Panc1 (cell line): ENCODE results near the gene XKR7. TPM values are rescaled to one million over a fixed set of nuclear protein-coding genes. Genes with fewer than 3 reads are reported as not detected.
A peak's percentile ranks its signal among the peaks of the same experiment; 100 is the strongest.

Experiments
- ATAC-seq: fragments of 200-7000 bp; cut with Tn5 transposase; 2 replicates; pipeline ENCODE4 v1.9.1; 2020; ENCODE audit warnings: mild to moderate bottlenecking, moderate library complexity
- BruUV-seq: library from RNA; stranded (reverse); fragments of 400-500 nt; replicated peaks from 2 replicates; lab custom pipeline; 2021; lab: Mats Ljungman, UMichigan
- CTCF ChIA-PET: fragments of 300-600 bp; sonication (Branson Sonifier 250); formaldehyde crosslinking; loops from one replicate; lab custom pipeline; 2022; ENCODE audit warnings: antibody characterized with exemption; lab: Charles Lee
- POLR2A ChIA-PET: fragments of 300-600 bp; sonication (Branson Sonifier 250); formaldehyde crosslinking; loops from one replicate; lab custom pipeline; 2022; ENCODE audit warnings: antibody characterized with exemption; lab: Charles Lee
- DNase-seq: peaks from one replicate; pipeline ENCODE4 v3.0.0-alpha.2; 2010; ENCODE audit warnings: low read depth, low spot score
- H3K27ac ChIP-seq: 2 replicates; pipeline ENCODE4 v1.5.1; 2011; ENCODE audit warnings: mild to moderate bottlenecking, low read length, inconsistent platforms
- H3K27me3 ChIP-seq: fragments of 200-500 bp; sonication (Bioruptor generic); 2 replicates; pipeline ENCODE4 v1.6.0; 2014; ENCODE audit warnings: low read length, inconsistent platforms; ENCODE audit not compliant: control insufficient read depth, insufficient read depth
- H3K36me3 ChIP-seq: fragments of 200-500 bp; sonication (Bioruptor generic); 2 replicates; pipeline ENCODE4 v1.5.1; 2014; ENCODE audit warnings: inconsistent platforms, mild to moderate bottlenecking, low read length, moderate library complexity; ENCODE audit not compliant: control insufficient read depth, insufficient read depth
- H3K4me1 ChIP-seq: 2 replicates; pipeline ENCODE4 v1.5.1; 2011; ENCODE audit warnings: inconsistent platforms, mild to moderate bottlenecking, low read length, moderate library complexity; ENCODE audit not compliant: control insufficient read depth, insufficient read depth
- H3K4me3 ChIP-seq, 2 experiments: 2 replicates each; pipeline ENCODE4 v1.5.1; 2011 to 2012; ENCODE audit warnings: low read depth in 2 of 2, low read length in 2 of 2, mild to moderate bottlenecking in 2 of 2, inconsistent platforms in 1 of 2, moderate library complexity in 1 of 2
- H3K9me3 ChIP-seq: fragments of 200-500 bp; sonication (Bioruptor generic); 2 replicates; pipeline ENCODE4 v1.5.1; 2014; ENCODE audit warnings: low read depth, mild to moderate bottlenecking, inconsistent platforms, low read length, moderate library complexity; ENCODE audit not compliant: control insufficient read depth, insufficient read depth
- CTCF ChIP-seq: fragments of 450-650 bp; IDR thresholded peaks from 2 replicates; pipeline ENCODE4 v1.5.1; 2017; ENCODE audit warnings: mild to moderate bottlenecking
- POLR2AphosphoS5 ChIP-seq: IDR thresholded peaks from 2 replicates; pipeline ENCODE4 v1.6.1; 2012; ENCODE audit warnings: mild to moderate bottlenecking, low read depth, low read length, moderate library complexity
- REST ChIP-seq, 2 experiments: IDR thresholded peaks; 2 replicates each; pipeline ENCODE4 v1.6.1; 2011 to 2012; ENCODE audit warnings: low read depth in 2 of 2, control low read depth in 1 of 2, low read length in 1 of 2, mild to moderate bottlenecking in 1 of 2, moderate library complexity in 1 of 2; ENCODE audit not compliant: insufficient read depth in 1 of 2
- SIN3A ChIP-seq: IDR thresholded peaks from 2 replicates; pipeline ENCODE4 v1.6.1; 2012; ENCODE audit warnings: low read depth, mild to moderate bottlenecking, low read length, moderate library complexity, borderline replicate concordance; ENCODE audit not compliant: insufficient read depth
- TCF7L2 ChIP-seq: IDR thresholded peaks from 2 replicates; pipeline ENCODE4 v1.6.1; 2011; ENCODE audit warnings: mild to moderate bottlenecking, low read depth, low read length, inconsistent platforms
- in situ Hi-C: cut with HindIII; loops from 2 replicates; pipeline ENCODE4 v1.10.0; 2016; ENCODE audit warnings: low sequenced_read_pairs, low pct_unique_long_range_greater_than_20kb
- intact Hi-C: fragments of 100-400 bp; cut with micrococcal nuclease; formaldehyde crosslinking; loops from one replicate; pipeline ENCODE4 v1.10.0; 2022; ENCODE audit not compliant: unreplicated experiment
- total RNA-seq: library from RNA; stranded (reverse); gene quantifications from one replicate; pipeline ENCODE4 v1.2.1, GENCODE V29; 2021; ENCODE audit not compliant: unreplicated experiment

XKR7 gene
- total RNA-seq, 1 experiment from 2014 or later: 6.2 TPM

- POLR2A ChIA-PET: no interaction called here
- BruUV-seq: no TSS peak
- intact Hi-C loops: loop anchor here (5.0 to 10.0 kb wide), 2 partner anchors 82 to 145 kb away; no protein-coding TSS in a partner anchor
Measured at GRCh38 chr20:31949877-31950646, 17.9 kb upstream of the XKR7 start.

GRCh38 chr20:31951203-31951529 lies 16.8 kb upstream of the XKR7 start:
- ChIA-PET CTCF (interaction anchor here (0.5 to 2.4 kb wide), 12 partner anchors 8 to 128 kb away, joined by 3 to 25 read pairs (median 6); no protein-coding TSS in a partner anchor), POLR2A (no interaction called here)
- H3K27ac ChIP-seq: peak overlapping the region; percentile 96
- peak overlapping the region; percentile 79 to 97 for H3K4me3 ChIP-seq
- H3K27me3 ChIP-seq: no peaks in the 10 kb centered on the region
- no peak for DNase-seq
- TF ChIP-seq SIN3A (no peak), REST (IDR thresholded peaks at IDR 0.05; ENCODE audit: insufficient read depth in 1 of 2, low read depth in 2 of 2, low read length in 1 of 2) (no peak), TCF7L2 (no peak), POLR2AphosphoS5 (no peak), CTCF (no peak)
- in situ Hi-C loops (no loop called here), intact Hi-C loops (loop anchor here (5.0 to 10.0 kb wide), 2 partner anchors 81 to 144 kb away; no protein-coding TSS in a partner anchor)
- no TSS peak for BruUV-seq
- peaks cover 7% of the 10 kb centered on the region; the same call in 1 of the 2 replicates for H3K9me3 ChIP-seq
- H3K4me1 ChIP-seq: peaks cover 16% of the 10 kb centered on the region
- no peak for ATAC-seq
- peaks cover 29% of the 10 kb centered on the region for H3K36me3 ChIP-seq

More at GRCh38 chr20:31949877-31950646, 17.9 kb upstream of the XKR7 start:
- ATAC-seq (no peak), DNase-seq (no peak)
- peak overlapping the region; percentile 96 for H3K27ac ChIP-seq
- TF ChIP-seq POLR2AphosphoS5: no peak
- TF ChIP-seq CTCF: no peak
- no peak for TF ChIP-seq SIN3A
- in situ Hi-C loops: no loop called here
- CTCF ChIA-PET: interaction anchor here (0.6 to 2.4 kb wide), 3 partner anchors 98 to 155 kb away, joined by 3 to 25 read pairs (median 4); no protein-coding TSS in a partner anchor
- peaks cover 16% of the 10 kb centered on the region for H3K4me1 ChIP-seq
- H3K9me3 ChIP-seq: peaks cover 7% of the 10 kb centered on the region; the same call in 1 of the 2 replicates
- H3K4me3 ChIP-seq: peak overlapping the region; percentile 79 to 97
- H3K27me3 ChIP-seq: no peaks in the 10 kb centered on the region
- H3K36me3 ChIP-seq: peaks cover 35% of the 10 kb centered on the region
